Right cardiac atrium (tissue), 5 donors: ENCODE results near the gene SCN5A. TPM values are rescaled to one million over a fixed set of nuclear protein-coding genes. Genes with fewer than 3 reads are reported as not detected.

Source experiments
- ATAC-seq, 2 donors: fragments of 200-7000 bp; cut with Tn5 transposase; one replicate each; pipeline versions ENCODE4 v1.8.0 to v1.9.1; 2020; ENCODE audit warnings: moderate library complexity in 2 of 2, mild to moderate bottlenecking in 1 of 2
- DNase-seq, 3 donors: peaks; one replicate each; pipeline ENCODE4 v3.0.0-alpha.2; 2020
- H3K27ac ChIP-seq: one replicate; pipeline ENCODE4 v1.5.1; 2013; ENCODE audit warnings: mild to moderate bottlenecking, low read length, control low read depth, moderate library complexity
- H3K27me3 ChIP-seq: one replicate; pipeline ENCODE4 v1.6.1; 2013; ENCODE audit not compliant: control insufficient read depth, insufficient read depth
- H3K4me1 ChIP-seq: one replicate; pipeline ENCODE4 v1.6.1; 2013; ENCODE audit warnings: low read length; ENCODE audit not compliant: control insufficient read depth, insufficient read depth
- H3K4me3 ChIP-seq: one replicate; pipeline ENCODE4 v1.5.1; 2013; ENCODE audit warnings: low read length, control low read depth
- H3K9me3 ChIP-seq: one replicate; pipeline ENCODE4 v1.6.1; 2013; ENCODE audit warnings: low read length; ENCODE audit not compliant: control insufficient read depth
- WGBS: extraction: QIAGEN DNeasy Blood & Tissue Kit; methylation state at CpG from one replicate; pipeline ENCODE4 v1.1.7; 2013; 5-methylcytosine and 5-hydroxymethylcytosine counted together
- intact Hi-C, 4 donors: fragments of 100-400 bp; cut with DNase I; formaldehyde crosslinking; loops; one replicate each; pipeline versions ENCODE4 v1.11.0 to v1.14.0; 2022 to 2023
- polyA plus RNA-seq: library from polyadenylated mRNA; stranded (reverse); fragments of 200-250 nt; gene quantifications from one replicate; pipeline ENCODE4 v1.2.3, GENCODE V29; 2013
- total RNA-seq, 4 donors: library from RNA; stranded (reverse); fragmentation: NEBNext Ultra II Directional; extraction: Animal tissue kit (Norgen Biotek cat#: 25700); gene quantifications; one replicate each; pipeline ENCODE4 v1.2.1, GENCODE V29; 2021
- donor health status: healthy with polysubstance abuse.
- donor health status: DM: no; HTN: yes; CAD: no.
- donor health status: DM: no; HTN: no; CAD: no.
- donor health status: DM: no; HTN: yes; CAD: no; lungs with severe emphysema.
- donor health status: DM: yes; HTN: yes; CAD: no.

SCN5A gene
- total and polyA plus RNA-seq, 5 donors, result 69.0 to 202 (median 134) TPM

DNA sequence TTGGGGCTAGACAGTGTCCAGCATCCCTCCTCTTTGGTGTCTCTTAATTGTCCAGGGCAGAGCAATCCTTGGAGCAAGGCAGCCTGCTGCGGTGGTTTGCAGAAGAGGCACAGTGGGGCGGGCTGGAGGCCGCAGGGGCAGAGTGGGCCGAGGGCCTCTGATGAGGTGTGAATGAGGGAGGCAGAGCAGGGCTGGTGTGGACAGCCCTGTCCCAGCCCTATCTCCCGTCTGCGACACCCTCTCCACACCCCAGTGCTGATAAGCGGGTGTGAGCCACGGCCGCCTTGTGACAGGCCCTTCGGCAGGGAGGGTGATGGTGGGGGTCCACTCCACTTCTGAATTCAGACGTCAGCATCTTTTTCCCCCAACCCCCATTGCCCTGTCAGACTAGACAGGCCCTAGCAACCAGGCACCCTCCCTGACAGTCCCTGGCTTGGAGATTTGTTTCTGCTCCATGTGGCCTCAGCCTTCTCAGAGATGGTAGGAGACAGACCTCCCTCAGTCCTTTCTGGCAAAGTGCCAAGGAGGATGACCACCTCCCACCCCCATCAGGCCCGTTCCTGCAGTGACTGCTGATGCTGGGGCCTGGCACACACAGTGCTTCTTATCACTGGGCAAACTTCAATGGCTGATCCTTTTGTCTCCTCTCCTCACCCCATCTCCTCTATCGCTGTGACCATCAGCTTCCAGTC lies 116.1 kb downstream of the SCN5A start:
- no peak overlapping the region for H3K4me3 ChIP-seq
- 51% methylated on average over 13 of the region's 13 CpGs for WGBS
- DNase-seq, result peak; percentile 74 to 92 (median 87)
- H3K27ac ChIP-seq, result peak overlapping the region; percentile 55
- intact Hi-C loops, result no loop called here
- no peaks in the 10 kb centered on the region for H3K9me3 ChIP-seq
- peaks cover 7% of the 10 kb centered on the region for H3K4me1 ChIP-seq
- ATAC-seq, result peak; percentile 93
- no peaks in the 10 kb centered on the region for H3K27me3 ChIP-seq

DNA sequence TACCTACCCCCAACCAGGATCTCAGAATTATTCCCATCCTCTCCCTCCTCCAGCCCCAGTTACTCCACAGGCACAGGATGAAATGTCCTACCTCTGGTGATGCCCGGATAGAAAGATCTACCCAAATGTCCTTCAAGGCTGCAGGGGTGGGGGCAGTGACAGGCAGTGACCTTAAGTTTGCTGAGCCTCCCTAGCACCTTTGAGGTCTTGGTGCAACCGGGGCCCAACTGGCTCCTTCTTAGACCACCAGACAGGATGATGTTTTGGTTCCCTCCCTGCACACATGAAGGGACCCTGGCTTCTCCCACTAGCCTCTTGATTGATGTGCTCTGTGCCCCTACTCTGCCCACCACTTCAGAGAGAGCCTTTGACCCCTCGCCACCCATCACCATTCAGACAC lies 117.0 kb downstream of the SCN5A start:
- H3K27me3 ChIP-seq, result no peaks in the 10 kb centered on the region
- H3K4me3 ChIP-seq, result no peak overlapping the region
- no peak for DNase-seq
- no peaks in the 10 kb centered on the region for H3K9me3 ChIP-seq
- H3K27ac ChIP-seq, result peak overlapping the region; percentile 55
- no peak for ATAC-seq
- intact Hi-C loops, result no loop called here
- 64% methylated on average over 3 of the region's 3 CpGs for WGBS
- peaks cover 6% of the 10 kb centered on the region for H3K4me1 ChIP-seq

DNA sequence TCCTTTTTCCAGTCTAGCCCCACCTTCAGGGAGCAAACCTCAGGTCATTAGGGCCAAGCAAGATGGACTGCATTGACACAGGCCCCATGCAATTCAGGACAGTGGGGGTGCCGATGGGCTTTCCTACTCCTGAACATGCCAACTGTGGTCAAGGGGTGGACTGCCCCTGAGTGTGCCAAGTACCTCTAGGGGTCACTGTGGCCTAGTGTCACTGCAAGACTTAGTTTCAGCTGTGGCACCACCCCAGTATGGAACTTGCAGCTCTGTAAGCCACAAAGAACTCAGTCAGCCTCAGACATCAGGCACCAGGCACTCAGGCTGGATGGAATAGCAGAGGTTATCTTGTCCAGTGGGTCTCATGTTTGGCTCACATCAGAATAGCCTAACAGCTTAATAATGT lies 121.0 kb downstream of the SCN5A start:
- peak overlapping the region; percentile 9 for H3K27ac ChIP-seq
- ATAC-seq, result no peak

DNA sequence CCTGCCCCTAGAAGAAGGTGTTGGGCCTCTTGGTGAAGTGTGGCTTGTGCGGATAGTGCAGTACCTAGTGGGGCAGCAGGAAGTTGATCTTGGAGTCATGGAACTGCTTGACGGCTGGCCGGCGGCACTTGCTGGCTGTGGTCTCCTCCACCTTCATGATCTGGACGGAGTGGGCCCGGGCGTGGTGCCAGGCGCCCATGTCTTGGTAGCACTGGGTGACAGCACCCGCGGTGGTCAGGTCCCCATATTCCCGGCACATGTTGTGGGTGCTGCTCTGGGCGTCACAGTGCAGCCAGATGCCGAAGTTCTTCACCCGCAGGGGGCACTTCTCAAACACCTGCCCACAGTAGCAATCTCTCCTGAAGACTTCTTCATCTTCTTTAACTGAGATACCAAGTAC lies 122.7 kb downstream of the SCN5A start:
- ATAC-seq (no peak), DNase-seq (peak in 1 of 3 donors; percentile 63)
- Histone ChIP-seq H3K27me3 (no peaks in the 10 kb centered on the region), H3K27ac (no peak overlapping the region), H3K4me3 (no peak overlapping the region), H3K9me3 (no peaks in the 10 kb centered on the region), H3K4me1 (peaks cover 4% of the 10 kb centered on the region)
- intact Hi-C loops, result loop anchor here in 1 of 4 donors (10.0 kb wide), 1 partner anchor 318 kb away; no protein-coding TSS in a partner anchor
- 96% methylated on average over 14 of the region's 14 CpGs for whole genome bisulfite sequencing

More for the DNA sequence above, 121.0 kb downstream of the SCN5A start:
- intact Hi-C loops, result loop anchor here in 1 of 4 donors (10.0 kb wide), 1 partner anchor 316 kb away; no protein-coding TSS in a partner anchor
- H3K4me1 ChIP-seq, result peaks cover 4% of the 10 kb centered on the region
- 92% methylated on average over 1 of the region's 1 CpG for WGBS
- no peak overlapping the region for H3K4me3 ChIP-seq
- no peak for DNase-seq
- H3K27me3 ChIP-seq, result no peaks in the 10 kb centered on the region
- H3K9me3 ChIP-seq, result no peaks in the 10 kb centered on the region

GRCh38 chr3:38524141-38524739 lies 125.2 kb downstream of the SCN5A start:
- ATAC-seq (no peak), DNase-seq (no peak)
- no peak overlapping the region for H3K4me3 ChIP-seq
- H3K27me3 ChIP-seq, result no peaks in the 10 kb centered on the region
- intact Hi-C loops, result loop anchor here (5.0 to 10.0 kb wide), 3 partner anchors 123 to 321 kb away; partner anchors contain the start of gene SCN5A (in 4 of the 4)
- no peaks in the 10 kb centered on the region for H3K9me3 ChIP-seq
- WGBS, result 86% methylated on average over 5 of the region's 5 CpGs
- peaks cover 5% of the 10 kb centered on the region for H3K4me1 ChIP-seq
- no peak overlapping the region for H3K27ac ChIP-seq

DNA sequence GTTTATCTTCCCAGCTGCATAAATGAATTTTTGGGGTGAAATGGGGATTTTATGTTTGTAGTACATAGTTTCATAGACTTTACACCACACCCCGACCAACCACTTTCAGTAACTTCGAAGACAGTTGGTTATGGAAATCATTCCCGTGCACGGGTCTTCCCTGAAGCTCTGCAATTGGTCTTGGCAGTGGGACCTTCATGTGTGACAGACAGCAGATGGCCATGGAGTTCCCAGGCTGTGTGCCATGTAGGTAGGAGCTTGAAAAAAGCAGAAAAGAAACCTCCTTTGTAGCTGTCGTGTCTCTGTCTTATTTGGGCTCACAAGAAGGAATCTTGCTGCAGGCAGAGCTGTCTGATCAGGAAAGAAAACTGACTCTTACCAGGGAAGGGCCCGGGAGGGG lies 127.5 kb downstream of the SCN5A start:
- DNase-seq (no peak), ATAC-seq (peak; percentile 49 to 55)
- Histone ChIP-seq H3K4me1 (peaks cover 2% of the 10 kb centered on the region), H3K4me3 (no peak overlapping the region), H3K9me3 (no peaks in the 10 kb centered on the region), H3K27ac (no peak overlapping the region), H3K27me3 (no peaks in the 10 kb centered on the region)
- intact Hi-C loops, result loop anchor here (5.0 to 10.0 kb wide), 3 partner anchors 125 to 323 kb away; partner anchors contain the start of gene SCN5A (in 4 of the 4)
- WGBS, result 73% methylated on average over 6 of the region's 6 CpGs

GRCh38 chr3:38521391-38521987 lies 128.0 kb downstream of the SCN5A start:
- Histone ChIP-seq H3K4me3 (no peak overlapping the region), H3K4me1 (peaks cover 2% of the 10 kb centered on the region), H3K9me3 (no peaks in the 10 kb centered on the region), H3K27me3 (no peaks in the 10 kb centered on the region), H3K27ac (no peak overlapping the region)
- intact Hi-C loops, result loop anchor here (5.0 to 10.0 kb wide), 3 partner anchors 126 to 323 kb away; partner anchors contain the start of gene SCN5A (in 4 of the 4)
- ATAC-seq (peak; percentile 40 to 61), DNase-seq (peak; percentile 45 to 67 (median 47))
- WGBS, result 4% methylated on average over 5 of the region's 5 CpGs

- ATAC-seq (no peak), DNase-seq (no peak)
- H3K9me3 ChIP-seq, result no peaks in the 10 kb centered on the region
- peaks cover 2% of the 10 kb centered on the region for H3K4me1 ChIP-seq
- peak overlapping the region; percentile 89 for H3K27ac ChIP-seq
- no peaks in the 10 kb centered on the region for H3K27me3 ChIP-seq
- intact Hi-C loops, result loop anchor here (5.0 to 10.0 kb wide), 4 partner anchors 128 to 328 kb away; partner anchors contain the start of gene SCN5A (in 4 of the 4)
- no peak overlapping the region for H3K4me3 ChIP-seq
- WGBS, result 28% methylated on average over 5 of the region's 5 CpGs
These were observed 129.8 kb downstream of the SCN5A start for GRCh38 chr3:38519651-38520050.

DNA sequence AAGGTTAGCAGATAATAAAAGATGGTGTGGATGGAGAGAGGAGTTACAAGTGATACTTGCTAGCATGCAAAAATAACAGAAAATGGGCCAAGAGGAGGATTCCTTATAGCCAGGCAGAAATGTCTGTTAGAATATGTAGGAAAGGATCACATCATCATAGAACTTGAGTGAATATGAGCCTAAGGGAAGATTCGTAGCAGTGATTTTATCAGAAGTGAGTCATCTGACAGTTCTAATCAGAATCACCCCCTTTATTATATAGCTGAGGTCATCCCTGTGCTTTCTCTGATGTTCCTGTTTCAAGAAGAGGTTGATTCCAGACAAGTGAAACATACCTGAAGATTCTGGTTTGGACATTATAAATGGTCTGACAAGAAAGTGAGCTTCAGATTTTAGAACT lies 130.5 kb downstream of the SCN5A start:
- no peak overlapping the region for H3K27ac ChIP-seq
- WGBS, result 49% methylated on average over 1 of the region's 1 CpG
- no peaks in the 10 kb centered on the region for H3K9me3 ChIP-seq
- ATAC-seq (no peak), DNase-seq (no peak)
- no peaks in the 10 kb centered on the region for H3K27me3 ChIP-seq
- intact Hi-C loops, result loop anchor here in 1 of 4 donors (5.0 kb wide), 1 partner anchor 328 kb away; no protein-coding TSS in a partner anchor
- no peak overlapping the region for H3K4me3 ChIP-seq
- H3K4me1 ChIP-seq, result peaks cover 2% of the 10 kb centered on the region

DNA sequence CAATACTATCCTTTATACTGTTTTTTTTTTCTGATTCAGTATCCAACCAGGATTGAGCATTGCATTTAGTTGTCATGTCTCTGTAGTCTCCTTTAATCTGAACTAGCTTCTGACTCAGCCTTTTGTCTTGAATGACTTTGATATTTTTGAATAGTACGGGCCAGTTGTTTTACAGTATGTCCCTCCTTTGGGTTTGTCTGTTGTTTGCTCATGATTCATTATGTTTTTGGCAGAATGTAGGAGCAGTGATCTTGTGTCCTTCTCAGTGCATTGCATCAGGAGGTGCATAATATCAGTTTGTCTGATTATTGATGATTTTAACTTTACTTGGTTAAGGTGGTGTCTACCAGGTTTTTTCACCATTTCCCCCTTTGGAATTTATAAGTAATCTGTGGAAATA lies 132.8 kb downstream of the SCN5A start:
- intact Hi-C loops, result loop anchor here in 1 of 4 donors (5.0 kb wide), 1 partner anchor 331 kb away; no protein-coding TSS in a partner anchor
- WGBS, result 92% methylated on average over 1 of the region's 1 CpG
- H3K4me1 ChIP-seq, result peaks cover 2% of the 10 kb centered on the region
- H3K27me3 ChIP-seq, result no peaks in the 10 kb centered on the region
- DNase-seq (no peak), ATAC-seq (no peak)
- H3K4me3 ChIP-seq, result no peak overlapping the region
- H3K9me3 ChIP-seq, result no peaks in the 10 kb centered on the region
- H3K27ac ChIP-seq, result no peak overlapping the region
